ENCODE results near the gene GLIS1.

GLIS1 gene

DNA sequence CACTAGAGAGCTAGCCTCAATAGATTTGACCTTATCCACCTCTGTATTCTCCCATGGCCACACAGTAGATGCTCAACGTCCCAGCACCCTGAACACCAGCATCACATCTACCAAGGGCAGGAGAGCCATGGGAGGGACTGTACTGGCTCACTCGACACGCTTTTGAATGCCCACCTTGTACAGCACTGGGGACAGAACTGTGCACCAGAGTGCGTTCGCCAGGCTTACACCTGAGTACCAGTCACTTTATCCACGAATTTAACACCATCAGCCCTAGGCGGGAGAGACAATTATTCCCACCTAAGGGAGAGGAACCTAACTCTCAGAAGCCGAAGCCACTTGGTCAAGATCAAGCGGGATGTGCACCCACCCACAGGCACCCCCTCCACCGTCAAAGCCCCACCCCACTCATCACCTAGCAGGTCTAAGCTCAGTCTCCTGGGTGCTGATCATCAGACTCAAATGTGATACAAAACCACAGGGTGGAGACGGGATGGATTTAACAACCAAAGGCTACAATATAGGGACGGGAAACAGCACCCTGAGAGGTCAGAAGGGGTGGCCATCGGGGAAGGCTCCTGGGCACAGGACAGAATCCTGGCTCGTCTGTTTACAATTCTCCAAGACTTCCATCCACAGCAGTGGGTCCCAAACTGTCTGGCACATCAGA is 110.5 kb downstream of the GLIS1 start:
- H3K4me2 ChIP-seq (ENCODE audit: low read depth, low read length, poor library complexity, severe bottlenecking): no peak overlapping the region
- no peaks in the 10 kb centered on the region for H3K79me2 ChIP-seq (ENCODE audit: insufficient read depth, low read length)
- H3K27ac ChIP-seq (ENCODE audit: low read depth, low read length): no peak overlapping the region
- no peaks in the 10 kb centered on the region for H3K9me3 ChIP-seq (ENCODE audit: insufficient read depth, low read length)
- H2AFZ ChIP-seq (ENCODE audit: low read depth, low read length, severe bottlenecking): no peak overlapping the region
- TF ChIP-seq, protein P1, sequence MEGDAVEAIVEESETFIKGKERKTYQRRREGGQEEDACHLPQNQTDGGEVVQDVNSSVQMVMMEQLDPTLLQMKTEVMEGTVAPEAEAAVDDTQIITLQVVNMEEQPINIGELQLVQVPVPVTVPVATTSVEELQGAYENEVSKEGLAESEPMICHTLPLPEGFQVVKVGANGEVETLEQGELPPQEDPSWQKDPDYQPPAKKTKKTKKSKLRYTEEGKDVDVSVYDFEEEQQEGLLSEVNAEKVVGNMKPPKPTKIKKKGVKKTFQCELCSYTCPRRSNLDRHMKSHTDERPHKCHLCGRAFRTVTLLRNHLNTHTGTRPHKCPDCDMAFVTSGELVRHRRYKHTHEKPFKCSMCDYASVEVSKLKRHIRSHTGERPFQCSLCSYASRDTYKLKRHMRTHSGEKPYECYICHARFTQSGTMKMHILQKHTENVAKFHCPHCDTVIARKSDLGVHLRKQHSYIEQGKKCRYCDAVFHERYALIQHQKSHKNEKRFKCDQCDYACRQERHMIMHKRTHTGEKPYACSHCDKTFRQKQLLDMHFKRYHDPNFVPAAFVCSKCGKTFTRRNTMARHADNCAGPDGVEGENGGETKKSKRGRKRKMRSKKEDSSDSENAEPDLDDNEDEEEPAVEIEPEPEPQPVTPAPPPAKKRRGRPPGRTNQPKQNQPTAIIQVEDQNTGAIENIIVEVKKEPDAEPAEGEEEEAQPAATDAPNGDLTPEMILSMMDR (IDR thresholded peaks at IDR 0.05; ENCODE audit: insufficient read depth, low read length, poor library complexity, severe bottlenecking): no peak
- TF ChIP-seq EZH2phosphoT487 (conservative IDR thresholded peaks at IDR 0.05; ENCODE audit: low read length): no peak
- no peaks in the 10 kb centered on the region for H3F3A ChIP-seq (ENCODE audit: insufficient read depth)
- no peak overlapping the region for H3K9ac ChIP-seq (ENCODE audit: low read length)
- no peaks in the 10 kb centered on the region for H3K9me2 ChIP-seq (replicated peaks; ENCODE audit: insufficient read depth, low read length)
- H4K20me1 ChIP-seq (ENCODE audit: low read depth, low read length): no peaks in the 10 kb centered on the region
- H3K4me3 ChIP-seq (ENCODE audit: insufficient read depth, low read length, poor library complexity, severe bottlenecking): no peak overlapping the region
- H3K36me3 ChIP-seq (ENCODE audit: low read length): no peaks in the 10 kb centered on the region
- H3K27me3 ChIP-seq (ENCODE audit: low read length): no peaks in the 10 kb centered on the region

- H2AFZ ChIP-seq (ENCODE audit: low read depth, low read length, severe bottlenecking): no peak overlapping the region
- no peak for TF ChIP-seq EZH2phosphoT487 (conservative IDR thresholded peaks at IDR 0.05; ENCODE audit: low read length)
- TF ChIP-seq, protein P1 (IDR thresholded peaks at IDR 0.05; ENCODE audit: insufficient read depth, low read length, poor library complexity, severe bottlenecking): no peak
- H3K9me2 ChIP-seq (replicated peaks; ENCODE audit: insufficient read depth, low read length): no peaks in the 10 kb centered on the region
- H3F3A ChIP-seq (ENCODE audit: insufficient read depth): no peaks in the 10 kb centered on the region
- no peaks in the 10 kb centered on the region for H3K36me3 ChIP-seq (ENCODE audit: low read length)
- H3K79me2 ChIP-seq (ENCODE audit: insufficient read depth, low read length): no peaks in the 10 kb centered on the region
- H3K27ac ChIP-seq (ENCODE audit: low read depth, low read length): no peak overlapping the region
- no peak overlapping the region for H3K4me3 ChIP-seq (ENCODE audit: insufficient read depth, low read length, poor library complexity, severe bottlenecking)
- no peaks in the 10 kb centered on the region for H3K27me3 ChIP-seq (ENCODE audit: low read length)
- no peak overlapping the region for H3K4me2 ChIP-seq (ENCODE audit: low read depth, low read length, poor library complexity, severe bottlenecking)
- H3K9ac ChIP-seq (ENCODE audit: low read length): no peak overlapping the region
- H4K20me1 ChIP-seq (ENCODE audit: low read depth, low read length): no peaks in the 10 kb centered on the region
- no peaks in the 10 kb centered on the region for H3K9me3 ChIP-seq (ENCODE audit: insufficient read depth, low read length)
Measured at GRCh38 chr1:53627666-53628065, 111.3 kb downstream of the GLIS1 start.

- no peaks in the 10 kb centered on the region for H3K27me3 ChIP-seq (ENCODE audit: low read length)
- no peaks in the 10 kb centered on the region for H3K79me2 ChIP-seq (ENCODE audit: insufficient read depth, low read length)
- H3K9me3 ChIP-seq (ENCODE audit: insufficient read depth, low read length): no peaks in the 10 kb centered on the region
- TF ChIP-seq, protein P1 (IDR thresholded peaks at IDR 0.05; ENCODE audit: insufficient read depth, low read length, poor library complexity, severe bottlenecking): no peak
- TF ChIP-seq EZH2phosphoT487 (conservative IDR thresholded peaks at IDR 0.05; ENCODE audit: low read length): no peak
- no peak overlapping the region for H3K27ac ChIP-seq (ENCODE audit: low read depth, low read length)
- H3K4me2 ChIP-seq (ENCODE audit: low read depth, low read length, poor library complexity, severe bottlenecking): no peak overlapping the region
- H3K4me3 ChIP-seq (ENCODE audit: insufficient read depth, low read length, poor library complexity, severe bottlenecking): no peak overlapping the region
- no peaks in the 10 kb centered on the region for H3K36me3 ChIP-seq (ENCODE audit: low read length)
- no peak overlapping the region for H3K9ac ChIP-seq (ENCODE audit: low read length)
- no peaks in the 10 kb centered on the region for H4K20me1 ChIP-seq (ENCODE audit: low read depth, low read length)
- H3F3A ChIP-seq (ENCODE audit: insufficient read depth): no peaks in the 10 kb centered on the region
- H3K9me2 ChIP-seq (replicated peaks; ENCODE audit: insufficient read depth, low read length): no peaks in the 10 kb centered on the region
- H2AFZ ChIP-seq (ENCODE audit: low read depth, low read length, severe bottlenecking): no peak overlapping the region
Measured at GRCh38 chr1:53627031-53627430, 111.9 kb downstream of the GLIS1 start.
